Measurements from ENCODE around the gene BCAS3.

- TF ChIP-seq CREB1 (IDR thresholded peaks at IDR 0.05; ENCODE audit: low read depth) (no peak), MAX (IDR thresholded peaks at IDR 0.05) (no peak), FOXM1 (IDR thresholded peaks at IDR 0.05; ENCODE audit: borderline replicate concordance, low read depth) (no peak), TAF1 (IDR thresholded peaks at IDR 0.05; ENCODE audit: low read depth) (no peak), EP300 (IDR thresholded peaks at IDR 0.05; ENCODE audit: borderline replicate concordance) (no peak), TCF12 (IDR thresholded peaks at IDR 0.05; ENCODE audit: low read depth) (no peak), CEBPB (IDR thresholded peaks at IDR 0.05) (no peak)
- TF ChIP-seq, protein P1, sequence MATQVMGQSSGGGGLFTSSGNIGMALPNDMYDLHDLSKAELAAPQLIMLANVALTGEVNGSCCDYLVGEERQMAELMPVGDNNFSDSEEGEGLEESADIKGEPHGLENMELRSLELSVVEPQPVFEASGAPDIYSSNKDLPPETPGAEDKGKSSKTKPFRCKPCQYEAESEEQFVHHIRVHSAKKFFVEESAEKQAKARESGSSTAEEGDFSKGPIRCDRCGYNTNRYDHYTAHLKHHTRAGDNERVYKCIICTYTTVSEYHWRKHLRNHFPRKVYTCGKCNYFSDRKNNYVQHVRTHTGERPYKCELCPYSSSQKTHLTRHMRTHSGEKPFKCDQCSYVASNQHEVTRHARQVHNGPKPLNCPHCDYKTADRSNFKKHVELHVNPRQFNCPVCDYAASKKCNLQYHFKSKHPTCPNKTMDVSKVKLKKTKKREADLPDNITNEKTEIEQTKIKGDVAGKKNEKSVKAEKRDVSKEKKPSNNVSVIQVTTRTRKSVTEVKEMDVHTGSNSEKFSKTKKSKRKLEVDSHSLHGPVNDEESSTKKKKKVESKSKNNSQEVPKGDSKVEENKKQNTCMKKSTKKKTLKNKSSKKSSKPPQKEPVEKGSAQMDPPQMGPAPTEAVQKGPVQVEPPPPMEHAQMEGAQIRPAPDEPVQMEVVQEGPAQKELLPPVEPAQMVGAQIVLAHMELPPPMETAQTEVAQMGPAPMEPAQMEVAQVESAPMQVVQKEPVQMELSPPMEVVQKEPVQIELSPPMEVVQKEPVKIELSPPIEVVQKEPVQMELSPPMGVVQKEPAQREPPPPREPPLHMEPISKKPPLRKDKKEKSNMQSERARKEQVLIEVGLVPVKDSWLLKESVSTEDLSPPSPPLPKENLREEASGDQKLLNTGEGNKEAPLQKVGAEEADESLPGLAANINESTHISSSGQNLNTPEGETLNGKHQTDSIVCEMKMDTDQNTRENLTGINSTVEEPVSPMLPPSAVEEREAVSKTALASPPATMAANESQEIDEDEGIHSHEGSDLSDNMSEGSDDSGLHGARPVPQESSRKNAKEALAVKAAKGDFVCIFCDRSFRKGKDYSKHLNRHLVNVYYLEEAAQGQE (IDR thresholded peaks at IDR 0.05; ENCODE audit: low read depth): no peak
Measured at GRCh38 chr17:61131585-61131984, 453.9 kb downstream of the BCAS3 start.

All from Ishikawa (cell line).